ENCODE measurements around the gene TLK2. TPM values are rescaled to one million over a fixed set of nuclear protein-coding genes. Genes with fewer than 3 reads are reported as not detected.

The TLK2 gene
- polyA plus RNA-seq, 2 of the 4 experiments (the other 2 are of a cell fraction) = 30.4 to 68.7 TPM

DNA sequence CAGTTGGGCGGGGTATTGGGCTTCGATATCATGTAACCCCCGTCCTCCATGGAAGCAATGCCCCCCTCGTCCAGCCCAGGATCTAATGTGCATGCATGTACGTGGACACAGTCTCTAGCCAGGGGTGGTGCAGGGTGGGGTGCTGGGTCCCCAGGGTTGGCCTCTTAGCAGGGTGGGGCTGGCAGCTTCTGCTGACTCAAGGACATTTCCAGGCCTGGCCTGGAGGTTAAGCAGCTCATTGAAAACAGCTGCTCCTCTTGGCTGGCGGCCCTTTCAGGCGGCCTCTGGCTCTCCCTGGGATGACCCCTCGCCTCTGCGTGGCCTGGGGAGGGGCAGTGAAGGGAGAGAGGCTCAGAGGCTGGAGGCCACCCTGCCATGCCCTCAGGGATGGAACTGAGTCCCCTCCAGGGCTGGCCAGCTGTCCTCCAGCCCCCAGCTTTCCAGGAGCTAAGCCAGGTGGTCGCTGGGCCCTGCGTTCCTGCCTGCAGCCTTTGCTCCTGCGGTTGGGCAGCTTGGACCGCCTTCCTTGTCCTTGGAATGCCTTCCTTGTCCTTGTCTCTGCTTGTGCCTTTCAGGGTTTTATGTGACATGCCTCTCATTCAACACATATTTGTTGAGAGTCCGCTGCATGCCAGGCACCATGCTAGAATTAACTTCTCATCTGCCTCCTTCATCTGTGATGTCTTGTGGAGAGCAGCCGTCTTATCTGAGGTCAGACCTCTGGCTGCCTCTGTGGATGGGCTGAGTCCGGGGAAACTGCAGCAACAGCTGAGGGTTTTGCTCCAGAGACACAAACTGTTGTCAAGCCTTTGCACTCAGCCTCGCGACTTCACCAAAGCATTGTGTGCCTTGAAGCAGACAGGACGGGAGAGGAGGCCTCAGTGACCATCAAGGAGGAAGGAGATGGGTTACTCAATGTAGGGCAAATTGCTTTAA, 175.5 kb downstream of the TLK2 start:
- FAIRE-seq (no peak), DNase-seq (ENCODE audit: low read depth in 1 of 2, low spot score in 1 of 2) (no peak), ATAC-seq (peak; percentile 6 to 10; a peak in 3 of 6 replicates)
- ChIA-PET CTCF (interaction anchor here (0.6 kb wide), 1 partner anchor 21 kb away, joined by 3 read pairs; no protein-coding TSS in a partner anchor), POLR2A (interaction anchor here (0.5 kb wide), 1 partner anchor 707 kb away, joined by 3 read pairs; no protein-coding TSS in a partner anchor)
- Histone ChIP-seq H3K27ac (peak overlapping the region in 1 of 2 experiments; percentile 90; a peak in 2 of 6 replicates), H3K4me3 (no peak overlapping the region), H3K4me2 (peak overlapping the region; percentile 99; the same call in 1 of the 3 replicates), H3K4me1 (peaks cover 15% of the 10 kb centered on the region), H3K9me3 (no peaks in the 10 kb centered on the region)
- TF ChIP-seq MAFK (IDR thresholded peaks at IDR 0.05; ENCODE audit: partially characterized antibody) (peak; percentile 33), SMC3 (IDR thresholded peaks at IDR 0.05) (no peak), POLR2A (IDR thresholded peaks at IDR 0.05; ENCODE audit: low read length) (0 out of 2 replicates have a peak, but pooled peaks have one; percentile 1)
- WGBS (ENCODE audit: missing lambda C conversion rate) = 94% methylated on average over 18 of the region's 19 CpGs

DNA sequence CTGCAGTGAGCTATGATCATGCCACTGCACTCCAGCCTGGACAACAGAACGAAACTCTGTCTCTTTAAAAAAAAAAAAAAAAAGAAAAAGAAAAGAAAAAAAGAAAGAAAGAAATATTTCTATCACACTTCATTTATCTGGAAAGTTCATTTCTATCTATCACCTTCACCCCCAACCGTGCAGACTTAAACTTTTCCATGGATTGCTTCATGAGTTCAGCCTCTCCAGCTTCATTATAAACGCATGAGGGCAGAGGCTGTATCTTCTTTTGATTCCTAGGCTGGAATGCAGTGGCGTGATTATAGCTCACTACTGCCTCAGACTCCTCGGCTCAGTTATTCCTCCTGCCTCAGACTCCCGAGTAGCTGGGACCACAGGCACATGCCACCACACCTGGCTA, 177.0 kb downstream of the TLK2 start:
- no peak for FAIRE-seq

DNA sequence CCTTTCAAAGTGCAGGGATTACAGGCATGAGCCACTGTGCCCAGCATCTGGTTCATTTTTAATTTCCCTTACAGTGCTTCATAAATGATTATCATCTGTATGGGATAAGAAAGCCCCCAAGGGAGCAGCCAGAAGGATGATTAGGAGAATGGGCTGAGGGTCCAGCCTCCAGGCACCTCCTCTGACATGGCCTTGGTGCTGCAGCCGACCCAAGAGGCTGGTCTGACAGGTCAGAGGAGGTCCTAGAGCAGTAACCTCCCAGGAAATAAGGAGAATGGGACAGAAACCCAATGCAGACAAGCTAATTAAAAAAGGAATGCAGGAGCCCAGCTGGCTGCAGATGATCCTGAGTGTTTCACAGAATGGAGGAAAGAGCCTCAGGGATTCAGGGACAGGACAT, 177.8 kb downstream of the TLK2 start:
- Histone ChIP-seq H3K4me2 (no peak overlapping the region), H3K27ac (no peak overlapping the region), H3K4me1 (peaks cover 15% of the 10 kb centered on the region), H3K9me3 (peaks cover 15% of the 10 kb centered on the region), H3K4me3 (no peak overlapping the region)
- FAIRE-seq (no peak), ATAC-seq (no peak), DNase-seq (ENCODE audit: low read depth in 1 of 2, low spot score in 1 of 2) (no peak)
- ChIA-PET CTCF (interaction anchor here (1.0 to 7.5 kb wide), 5 partner anchors 13 to 823 kb away, joined by 3 to 52 read pairs (median 5); no protein-coding TSS in a partner anchor), POLR2A (no interaction called here)
- 65% methylated on average over 1 of the region's 1 CpG for WGBS (ENCODE audit: missing lambda C conversion rate)
- TF ChIP-seq FOSL2 (IDR thresholded peaks at IDR 0.05) = no peak
- TF ChIP-seq FOSL2 (CRISPR knock-in tag; IDR thresholded peaks at IDR 0.05) = no peak
- no peak for TF ChIP-seq ZSCAN20 (CRISPR knock-in tag; IDR thresholded peaks at IDR 0.05)
- TF ChIP-seq, protein P1, sequence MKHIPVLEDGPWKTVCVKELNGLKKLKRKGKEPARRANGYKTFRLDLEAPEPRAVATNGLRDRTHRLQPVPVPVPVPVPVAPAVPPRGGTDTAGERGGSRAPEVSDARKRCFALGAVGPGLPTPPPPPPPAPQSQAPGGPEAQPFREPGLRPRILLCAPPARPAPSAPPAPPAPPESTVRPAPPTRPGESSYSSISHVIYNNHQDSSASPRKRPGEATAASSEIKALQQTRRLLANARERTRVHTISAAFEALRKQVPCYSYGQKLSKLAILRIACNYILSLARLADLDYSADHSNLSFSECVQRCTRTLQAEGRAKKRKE (CRISPR knock-in tag; IDR thresholded peaks at IDR 0.05; ENCODE audit: low read depth) = no peak
- TF ChIP-seq JUN (IDR thresholded peaks at IDR 0.05) = no peak
- no peak for TF ChIP-seq HOXA7 (CRISPR knock-in tag; IDR thresholded peaks at IDR 0.05)
- no peak for TF ChIP-seq ZC3H11A (IDR thresholded peaks at IDR 0.05)
- TF ChIP-seq, protein P2, sequence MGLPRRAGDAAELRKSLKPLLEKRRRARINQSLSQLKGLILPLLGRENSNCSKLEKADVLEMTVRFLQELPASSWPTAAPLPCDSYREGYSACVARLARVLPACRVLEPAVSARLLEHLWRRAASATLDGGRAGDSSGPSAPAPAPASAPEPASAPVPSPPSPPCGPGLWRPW (IDR thresholded peaks at IDR 0.05) = no peak
- TF ChIP-seq HOXB13 (CRISPR knock-in tag; IDR thresholded peaks at IDR 0.05; ENCODE audit: low read depth) = no peak
- TF ChIP-seq, protein P3, sequence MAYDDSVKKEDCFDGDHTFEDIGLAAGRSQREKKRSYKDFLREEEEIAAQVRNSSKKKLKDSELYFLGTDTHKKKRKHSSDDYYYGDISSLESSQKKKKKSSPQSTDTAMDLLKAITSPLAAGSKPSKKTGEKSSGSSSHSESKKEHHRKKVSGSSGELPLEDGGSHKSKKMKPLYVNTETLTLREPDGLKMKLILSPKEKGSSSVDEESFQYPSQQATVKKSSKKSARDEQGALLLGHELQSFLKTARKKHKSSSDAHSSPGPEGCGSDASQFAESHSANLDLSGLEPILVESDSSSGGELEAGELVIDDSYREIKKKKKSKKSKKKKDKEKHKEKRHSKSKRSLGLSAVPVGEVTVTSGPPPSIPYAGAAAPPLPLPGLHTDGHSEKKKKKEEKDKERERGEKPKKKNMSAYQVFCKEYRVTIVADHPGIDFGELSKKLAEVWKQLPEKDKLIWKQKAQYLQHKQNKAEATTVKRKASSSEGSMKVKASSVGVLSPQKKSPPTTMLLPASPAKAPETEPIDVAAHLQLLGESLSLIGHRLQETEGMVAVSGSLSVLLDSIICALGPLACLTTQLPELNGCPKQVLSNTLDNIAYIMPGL (CRISPR knock-in tag; IDR thresholded peaks at IDR 0.05; ENCODE audit: borderline replicate concordance) = no peak

More for the DNA sequence above, 177.0 kb downstream of the TLK2 start:
- ChIA-PET POLR2A (no interaction called here), CTCF (interaction anchor here (0.6 to 2.0 kb wide), 4 partner anchors 12 to 1273 kb away, joined by 3 to 8 read pairs (median 4); no protein-coding TSS in a partner anchor)
- Histone ChIP-seq H3K9me3 (peaks cover 8% of the 10 kb centered on the region), H3K4me3 (no peak overlapping the region), H3K4me1 (peaks cover 15% of the 10 kb centered on the region), H3K27ac (no peak overlapping the region), H3K4me2 (no peak overlapping the region)
- WGBS (ENCODE audit: missing lambda C conversion rate) = 84% methylated on average over 6 of the region's 6 CpGs
- TF ChIP-seq TFCP2L1 (CRISPR knock-in tag; IDR thresholded peaks at IDR 0.05) (no peak), POLR2A (IDR thresholded peaks at IDR 0.05; ENCODE audit: low read length) (no peak), CHD4 (IDR thresholded peaks at IDR 0.05; ENCODE audit: borderline replicate concordance) (no peak), ZNF302 (CRISPR knock-in tag; IDR thresholded peaks at IDR 0.05) (no peak), MAZ (IDR thresholded peaks at IDR 0.05; ENCODE audit: borderline replicate concordance, low read depth, low read length) (no peak), JUNB (IDR thresholded peaks at IDR 0.05) (no peak), SREBF2 (IDR thresholded peaks at IDR 0.05) (no peak), RAD21 (conservative IDR thresholded peaks at IDR 0.05 in 1 of 2, IDR thresholded peaks at IDR 0.05 in 1 of 2) (no peak), HOXB5 (CRISPR knock-in tag; IDR thresholded peaks at IDR 0.05) (no peak)
- TF ChIP-seq, protein P4, sequence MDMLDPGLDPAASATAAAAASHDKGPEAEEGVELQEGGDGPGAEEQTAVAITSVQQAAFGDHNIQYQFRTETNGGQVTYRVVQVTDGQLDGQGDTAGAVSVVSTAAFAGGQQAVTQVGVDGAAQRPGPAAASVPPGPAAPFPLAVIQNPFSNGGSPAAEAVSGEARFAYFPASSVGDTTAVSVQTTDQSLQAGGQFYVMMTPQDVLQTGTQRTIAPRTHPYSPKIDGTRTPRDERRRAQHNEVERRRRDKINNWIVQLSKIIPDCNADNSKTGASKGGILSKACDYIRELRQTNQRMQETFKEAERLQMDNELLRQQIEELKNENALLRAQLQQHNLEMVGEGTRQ (IDR thresholded peaks at IDR 0.05) = no peak
- TF ChIP-seq, protein P5, sequence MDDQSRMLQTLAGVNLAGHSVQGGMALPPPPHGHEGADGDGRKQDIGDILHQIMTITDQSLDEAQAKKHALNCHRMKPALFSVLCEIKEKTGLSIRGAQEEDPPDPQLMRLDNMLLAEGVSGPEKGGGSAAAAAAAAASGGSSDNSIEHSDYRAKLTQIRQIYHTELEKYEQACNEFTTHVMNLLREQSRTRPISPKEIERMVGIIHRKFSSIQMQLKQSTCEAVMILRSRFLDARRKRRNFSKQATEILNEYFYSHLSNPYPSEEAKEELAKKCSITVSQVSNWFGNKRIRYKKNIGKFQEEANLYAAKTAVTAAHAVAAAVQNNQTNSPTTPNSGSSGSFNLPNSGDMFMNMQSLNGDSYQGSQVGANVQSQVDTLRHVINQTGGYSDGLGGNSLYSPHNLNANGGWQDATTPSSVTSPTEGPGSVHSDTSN (IDR thresholded peaks at IDR 0.05) = no peak
- TF ChIP-seq, protein P1 (CRISPR knock-in tag; IDR thresholded peaks at IDR 0.05; ENCODE audit: low read depth) = no peak
- DNase-seq (ENCODE audit: low read depth in 1 of 2, low spot score in 1 of 2) = no peak
- ATAC-seq = no peak
